Measurements from ENCODE around the gene ACACB.

- TF ChIP-seq, protein P1, sequence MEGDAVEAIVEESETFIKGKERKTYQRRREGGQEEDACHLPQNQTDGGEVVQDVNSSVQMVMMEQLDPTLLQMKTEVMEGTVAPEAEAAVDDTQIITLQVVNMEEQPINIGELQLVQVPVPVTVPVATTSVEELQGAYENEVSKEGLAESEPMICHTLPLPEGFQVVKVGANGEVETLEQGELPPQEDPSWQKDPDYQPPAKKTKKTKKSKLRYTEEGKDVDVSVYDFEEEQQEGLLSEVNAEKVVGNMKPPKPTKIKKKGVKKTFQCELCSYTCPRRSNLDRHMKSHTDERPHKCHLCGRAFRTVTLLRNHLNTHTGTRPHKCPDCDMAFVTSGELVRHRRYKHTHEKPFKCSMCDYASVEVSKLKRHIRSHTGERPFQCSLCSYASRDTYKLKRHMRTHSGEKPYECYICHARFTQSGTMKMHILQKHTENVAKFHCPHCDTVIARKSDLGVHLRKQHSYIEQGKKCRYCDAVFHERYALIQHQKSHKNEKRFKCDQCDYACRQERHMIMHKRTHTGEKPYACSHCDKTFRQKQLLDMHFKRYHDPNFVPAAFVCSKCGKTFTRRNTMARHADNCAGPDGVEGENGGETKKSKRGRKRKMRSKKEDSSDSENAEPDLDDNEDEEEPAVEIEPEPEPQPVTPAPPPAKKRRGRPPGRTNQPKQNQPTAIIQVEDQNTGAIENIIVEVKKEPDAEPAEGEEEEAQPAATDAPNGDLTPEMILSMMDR (IDR thresholded peaks at IDR 0.05; ENCODE audit: extremely low read depth in 1 of 2, insufficient read depth in 1 of 2, low read depth in 1 of 2, low read length in 2 of 2): no peak
- TF ChIP-seq, protein P2, sequence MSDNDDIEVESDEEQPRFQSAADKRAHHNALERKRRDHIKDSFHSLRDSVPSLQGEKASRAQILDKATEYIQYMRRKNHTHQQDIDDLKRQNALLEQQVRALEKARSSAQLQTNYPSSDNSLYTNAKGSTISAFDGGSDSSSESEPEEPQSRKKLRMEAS (IDR thresholded peaks at IDR 0.05; ENCODE audit: insufficient read depth, insufficient read length): no peak
- TF ChIP-seq GATA2 (IDR thresholded peaks at IDR 0.05; ENCODE audit: insufficient read depth, insufficient read length, low read depth, low read length) (no peak), FOS (IDR thresholded peaks at IDR 0.05; ENCODE audit: borderline replicate concordance, insufficient read depth, low read length) (no peak), POLR2AphosphoS5 (IDR thresholded peaks at IDR 0.05; ENCODE audit: insufficient read depth, low read depth, low read length) (no peak)
Observed at GRCh38 chr12:109169262-109169661, 52.9 kb downstream of the ACACB start.

Measured in endothelial cell of umbilical vein (primary cell).